Panc1 (cell line): ENCODE measurements around the gene ONECUT1. TPM values are rescaled to one million over a fixed set of nuclear protein-coding genes. Genes with fewer than 3 reads are reported as not detected.

Source experiments
- ATAC-seq: fragments of 200-7000 bp; cut with Tn5 transposase; 2 replicates; pipeline ENCODE4 v1.9.1; 2020; ENCODE audit warnings: mild to moderate bottlenecking, moderate library complexity
- BruUV-seq: library from RNA; stranded (reverse); fragments of 400-500 nt; replicated peaks from 2 replicates; lab custom pipeline; 2021; lab: Mats Ljungman, UMichigan
- CTCF ChIA-PET: fragments of 300-600 bp; sonication (Branson Sonifier 250); formaldehyde crosslinking; loops from one replicate; lab custom pipeline; 2022; ENCODE audit warnings: antibody characterized with exemption; lab: Charles Lee
- POLR2A ChIA-PET: fragments of 300-600 bp; sonication (Branson Sonifier 250); formaldehyde crosslinking; loops from one replicate; lab custom pipeline; 2022; ENCODE audit warnings: antibody characterized with exemption; lab: Charles Lee
- DNase-seq: peaks from one replicate; pipeline ENCODE4 v3.0.0-alpha.2; 2010; ENCODE audit warnings: low read depth, low spot score
- H3K27ac ChIP-seq: 2 replicates; pipeline ENCODE4 v1.5.1; 2011; ENCODE audit warnings: mild to moderate bottlenecking, low read length, inconsistent platforms
- H3K27me3 ChIP-seq: fragments of 200-500 bp; sonication (Bioruptor generic); 2 replicates; pipeline ENCODE4 v1.6.0; 2014; ENCODE audit warnings: low read length, inconsistent platforms; ENCODE audit not compliant: control insufficient read depth, insufficient read depth
- H3K36me3 ChIP-seq: fragments of 200-500 bp; sonication (Bioruptor generic); 2 replicates; pipeline ENCODE4 v1.5.1; 2014; ENCODE audit warnings: inconsistent platforms, mild to moderate bottlenecking, low read length, moderate library complexity; ENCODE audit not compliant: control insufficient read depth, insufficient read depth
- H3K4me1 ChIP-seq: 2 replicates; pipeline ENCODE4 v1.5.1; 2011; ENCODE audit warnings: inconsistent platforms, mild to moderate bottlenecking, low read length, moderate library complexity; ENCODE audit not compliant: control insufficient read depth, insufficient read depth
- H3K4me3 ChIP-seq, 2 experiments: 2 replicates each; pipeline ENCODE4 v1.5.1; 2011 to 2012; ENCODE audit warnings: low read depth in 2 of 2, low read length in 2 of 2, mild to moderate bottlenecking in 2 of 2, inconsistent platforms in 1 of 2, moderate library complexity in 1 of 2
- H3K9me3 ChIP-seq: fragments of 200-500 bp; sonication (Bioruptor generic); 2 replicates; pipeline ENCODE4 v1.5.1; 2014; ENCODE audit warnings: low read depth, mild to moderate bottlenecking, inconsistent platforms, low read length, moderate library complexity; ENCODE audit not compliant: control insufficient read depth, insufficient read depth
- POLR2AphosphoS5 ChIP-seq: IDR thresholded peaks from 2 replicates; pipeline ENCODE4 v1.6.1; 2012; ENCODE audit warnings: mild to moderate bottlenecking, low read depth, low read length, moderate library complexity
- SIN3A ChIP-seq: IDR thresholded peaks from 2 replicates; pipeline ENCODE4 v1.6.1; 2012; ENCODE audit warnings: low read depth, mild to moderate bottlenecking, low read length, moderate library complexity, borderline replicate concordance; ENCODE audit not compliant: insufficient read depth
- TCF7L2 ChIP-seq: IDR thresholded peaks from 2 replicates; pipeline ENCODE4 v1.6.1; 2011; ENCODE audit warnings: mild to moderate bottlenecking, low read depth, low read length, inconsistent platforms
- in situ Hi-C: cut with HindIII; loops from 2 replicates; pipeline ENCODE4 v1.10.0; 2016; ENCODE audit warnings: low sequenced_read_pairs, low pct_unique_long_range_greater_than_20kb
- intact Hi-C: fragments of 100-400 bp; cut with micrococcal nuclease; formaldehyde crosslinking; loops from one replicate; pipeline ENCODE4 v1.10.0; 2022; ENCODE audit not compliant: unreplicated experiment
- total RNA-seq: library from RNA; stranded (reverse); gene quantifications from one replicate; pipeline ENCODE4 v1.2.1, GENCODE V29; 2021; ENCODE audit not compliant: unreplicated experiment
- TF ChIP-seq, protein P1 (sequence below), 2 experiments: IDR thresholded peaks; 2 replicates each; pipeline ENCODE4 v1.6.1; 2011 to 2012; ENCODE audit warnings: low read depth in 2 of 2, control low read depth in 1 of 2, low read length in 1 of 2, mild to moderate bottlenecking in 1 of 2, moderate library complexity in 1 of 2; ENCODE audit not compliant: insufficient read depth in 1 of 2
- TF ChIP-seq, protein P2 (sequence below): fragments of 450-650 bp; IDR thresholded peaks from 2 replicates; pipeline ENCODE4 v1.5.1; 2017; ENCODE audit warnings: mild to moderate bottlenecking

ONECUT1 gene
- total RNA-seq, 1 experiment from 2014 or later: 0.18 TPM

DNA sequence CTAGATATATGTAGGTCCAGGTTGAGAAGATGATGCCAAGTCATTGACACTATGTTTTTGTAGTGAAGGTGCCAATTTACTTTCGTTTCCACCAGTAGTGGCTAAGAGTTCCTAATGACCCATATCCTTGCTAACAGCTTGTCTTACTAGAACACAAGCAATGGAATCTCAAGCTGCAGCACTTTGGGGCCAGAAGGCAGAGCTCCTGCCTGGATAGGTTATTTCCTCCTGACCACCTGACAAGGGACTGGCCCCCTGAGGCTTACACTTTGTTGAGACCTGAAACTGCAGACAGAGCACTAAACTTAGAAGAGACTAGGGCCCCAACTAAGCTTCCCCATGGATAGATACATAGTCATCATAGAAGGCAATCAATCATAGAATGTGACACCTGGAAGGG is 11.7 kb downstream of the ONECUT1 start:
- Histone ChIP-seq H3K27me3 (peaks cover 63% of the 10 kb centered on the region), H3K9me3 (no peaks in the 10 kb centered on the region), H3K36me3 (no peaks in the 10 kb centered on the region; the same call in 1 of the 2 replicates), H3K4me1 (peaks cover 4% of the 10 kb centered on the region), H3K4me3 (no peak overlapping the region), H3K27ac (no peak overlapping the region)
- CTCF ChIA-PET: no interaction called here
- ATAC-seq (no peak), DNase-seq (no peak)
- in situ Hi-C loops (no loop called here), intact Hi-C loops (no loop called here)
- TF ChIP-seq SIN3A: no peak
- TF ChIP-seq TCF7L2: no peak
- TF ChIP-seq, protein P1, sequence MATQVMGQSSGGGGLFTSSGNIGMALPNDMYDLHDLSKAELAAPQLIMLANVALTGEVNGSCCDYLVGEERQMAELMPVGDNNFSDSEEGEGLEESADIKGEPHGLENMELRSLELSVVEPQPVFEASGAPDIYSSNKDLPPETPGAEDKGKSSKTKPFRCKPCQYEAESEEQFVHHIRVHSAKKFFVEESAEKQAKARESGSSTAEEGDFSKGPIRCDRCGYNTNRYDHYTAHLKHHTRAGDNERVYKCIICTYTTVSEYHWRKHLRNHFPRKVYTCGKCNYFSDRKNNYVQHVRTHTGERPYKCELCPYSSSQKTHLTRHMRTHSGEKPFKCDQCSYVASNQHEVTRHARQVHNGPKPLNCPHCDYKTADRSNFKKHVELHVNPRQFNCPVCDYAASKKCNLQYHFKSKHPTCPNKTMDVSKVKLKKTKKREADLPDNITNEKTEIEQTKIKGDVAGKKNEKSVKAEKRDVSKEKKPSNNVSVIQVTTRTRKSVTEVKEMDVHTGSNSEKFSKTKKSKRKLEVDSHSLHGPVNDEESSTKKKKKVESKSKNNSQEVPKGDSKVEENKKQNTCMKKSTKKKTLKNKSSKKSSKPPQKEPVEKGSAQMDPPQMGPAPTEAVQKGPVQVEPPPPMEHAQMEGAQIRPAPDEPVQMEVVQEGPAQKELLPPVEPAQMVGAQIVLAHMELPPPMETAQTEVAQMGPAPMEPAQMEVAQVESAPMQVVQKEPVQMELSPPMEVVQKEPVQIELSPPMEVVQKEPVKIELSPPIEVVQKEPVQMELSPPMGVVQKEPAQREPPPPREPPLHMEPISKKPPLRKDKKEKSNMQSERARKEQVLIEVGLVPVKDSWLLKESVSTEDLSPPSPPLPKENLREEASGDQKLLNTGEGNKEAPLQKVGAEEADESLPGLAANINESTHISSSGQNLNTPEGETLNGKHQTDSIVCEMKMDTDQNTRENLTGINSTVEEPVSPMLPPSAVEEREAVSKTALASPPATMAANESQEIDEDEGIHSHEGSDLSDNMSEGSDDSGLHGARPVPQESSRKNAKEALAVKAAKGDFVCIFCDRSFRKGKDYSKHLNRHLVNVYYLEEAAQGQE (IDR thresholded peaks at IDR 0.05; ENCODE audit: insufficient read depth in 1 of 2, low read depth in 2 of 2, low read length in 1 of 2): no peak
- TF ChIP-seq POLR2AphosphoS5: no peak
- TF ChIP-seq, protein P2, sequence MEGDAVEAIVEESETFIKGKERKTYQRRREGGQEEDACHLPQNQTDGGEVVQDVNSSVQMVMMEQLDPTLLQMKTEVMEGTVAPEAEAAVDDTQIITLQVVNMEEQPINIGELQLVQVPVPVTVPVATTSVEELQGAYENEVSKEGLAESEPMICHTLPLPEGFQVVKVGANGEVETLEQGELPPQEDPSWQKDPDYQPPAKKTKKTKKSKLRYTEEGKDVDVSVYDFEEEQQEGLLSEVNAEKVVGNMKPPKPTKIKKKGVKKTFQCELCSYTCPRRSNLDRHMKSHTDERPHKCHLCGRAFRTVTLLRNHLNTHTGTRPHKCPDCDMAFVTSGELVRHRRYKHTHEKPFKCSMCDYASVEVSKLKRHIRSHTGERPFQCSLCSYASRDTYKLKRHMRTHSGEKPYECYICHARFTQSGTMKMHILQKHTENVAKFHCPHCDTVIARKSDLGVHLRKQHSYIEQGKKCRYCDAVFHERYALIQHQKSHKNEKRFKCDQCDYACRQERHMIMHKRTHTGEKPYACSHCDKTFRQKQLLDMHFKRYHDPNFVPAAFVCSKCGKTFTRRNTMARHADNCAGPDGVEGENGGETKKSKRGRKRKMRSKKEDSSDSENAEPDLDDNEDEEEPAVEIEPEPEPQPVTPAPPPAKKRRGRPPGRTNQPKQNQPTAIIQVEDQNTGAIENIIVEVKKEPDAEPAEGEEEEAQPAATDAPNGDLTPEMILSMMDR: no peak
- POLR2A ChIA-PET: no interaction called here
- BruUV-seq: no TSS peak

DNA sequence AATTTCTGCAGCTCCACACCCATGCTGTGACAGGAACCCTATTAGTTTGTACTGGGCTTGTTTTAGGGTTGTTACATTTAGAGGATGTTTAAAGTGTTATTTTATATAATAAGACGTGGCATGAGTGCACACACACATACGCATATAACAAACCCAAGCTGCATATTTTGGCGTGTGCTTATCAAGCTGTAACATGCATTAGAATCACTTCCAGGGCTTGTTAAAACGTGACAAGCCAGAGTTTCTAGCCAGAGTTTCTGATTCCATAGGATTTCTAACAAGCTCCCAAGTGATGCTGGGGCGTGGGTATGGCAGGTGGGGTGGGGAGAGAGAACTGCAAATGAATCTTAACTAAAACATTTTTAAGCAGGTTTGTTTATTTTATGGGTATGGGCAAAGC is 17.4 kb downstream of the ONECUT1 start:
- no peak overlapping the region for H3K27ac ChIP-seq
- H3K4me1 ChIP-seq: no peaks in the 10 kb centered on the region
- POLR2A ChIA-PET: no interaction called here
- CTCF ChIA-PET: no interaction called here
- DNase-seq: no peak
- H3K27me3 ChIP-seq: peaks cover 33% of the 10 kb centered on the region
- ATAC-seq: no peak
- in situ Hi-C loops: no loop called here
- no peaks in the 10 kb centered on the region for H3K9me3 ChIP-seq
- intact Hi-C loops: no loop called here
- BruUV-seq: no TSS peak
- TF ChIP-seq TCF7L2: no peak
- TF ChIP-seq, protein P1 (IDR thresholded peaks at IDR 0.05; ENCODE audit: insufficient read depth in 1 of 2, low read depth in 2 of 2, low read length in 1 of 2): no peak
- no peak for TF ChIP-seq POLR2AphosphoS5
- TF ChIP-seq SIN3A: no peak
- TF ChIP-seq, protein P2: no peak
- H3K36me3 ChIP-seq: no peaks in the 10 kb centered on the region
- no peak overlapping the region for H3K4me3 ChIP-seq
